ENCODE data around the gene MIDN.
A peak's percentile ranks its signal among the peaks of the same experiment; 100 is the strongest.

- TF ChIP-seq CTCF (conservative IDR thresholded peaks at IDR 0.05 in 1 of 2, IDR thresholded peaks at IDR 0.05 in 1 of 2; ENCODE audit: low read depth in 1 of 2, low read length in 2 of 2) (no peak), EZH2 (IDR thresholded peaks at IDR 0.05; ENCODE audit: low read length, missing control alignments) (peak; percentile 91)
Measured at GRCh38 chr19:1286487-1287353, 38.3 kb downstream of the MIDN start.
